BLaER1 treated with 17β-estradiol and CSF1 and Interleukin-3, amounts not matched to agents 10 nM and 100 nM (cell line): ENCODE data around the gene RTL9.

Source experiments
- H3K27ac ChIP-seq, 11 experiments: shearing (Covaris generic); formaldehyde crosslinking; 2 replicates each; pipeline ENCODE4 v1.8.1; 2022
- H3K27me3 ChIP-seq, 11 experiments: shearing (Covaris generic); formaldehyde crosslinking; 2 replicates each; pipeline ENCODE4 v1.8.1; 2022
- H3K36me3 ChIP-seq, 11 experiments: shearing (Covaris generic); formaldehyde crosslinking; 2 replicates each; pipeline ENCODE4 v1.8.1; 2022
- H3K4me1 ChIP-seq, 10 experiments: shearing (Covaris generic); formaldehyde crosslinking; 2 replicates each; pipeline ENCODE4 v1.8.1; 2022
- H3K4me2 ChIP-seq, 11 experiments: shearing (Covaris generic); formaldehyde crosslinking; 2 replicates each; pipeline ENCODE4 v1.8.1; 2022
- H3K4me3 ChIP-seq, 10 experiments: shearing (Covaris generic); formaldehyde crosslinking; 2 replicates each; pipeline ENCODE4 v1.8.1; 2022
- H3K9ac ChIP-seq, 11 experiments: shearing (Covaris generic); formaldehyde crosslinking; 2 replicates each; pipeline ENCODE4 v1.8.1; 2022
- H3K9me3 ChIP-seq, 11 experiments: shearing (Covaris generic); formaldehyde crosslinking; replicated peaks in 1 of 11; 2 replicates each; pipeline ENCODE4 v1.8.1; 2022
- H4K20me1 ChIP-seq, 11 experiments: shearing (Covaris generic); formaldehyde crosslinking; 2 replicates each; pipeline ENCODE4 v1.8.1; 2022
- Cebpa-rat ChIP-seq, 11 experiments: shearing (Covaris generic); IDR thresholded peaks; 2 replicates each; pipeline ENCODE4 v1.8.1; 2022

The RTL9 gene

DNA sequence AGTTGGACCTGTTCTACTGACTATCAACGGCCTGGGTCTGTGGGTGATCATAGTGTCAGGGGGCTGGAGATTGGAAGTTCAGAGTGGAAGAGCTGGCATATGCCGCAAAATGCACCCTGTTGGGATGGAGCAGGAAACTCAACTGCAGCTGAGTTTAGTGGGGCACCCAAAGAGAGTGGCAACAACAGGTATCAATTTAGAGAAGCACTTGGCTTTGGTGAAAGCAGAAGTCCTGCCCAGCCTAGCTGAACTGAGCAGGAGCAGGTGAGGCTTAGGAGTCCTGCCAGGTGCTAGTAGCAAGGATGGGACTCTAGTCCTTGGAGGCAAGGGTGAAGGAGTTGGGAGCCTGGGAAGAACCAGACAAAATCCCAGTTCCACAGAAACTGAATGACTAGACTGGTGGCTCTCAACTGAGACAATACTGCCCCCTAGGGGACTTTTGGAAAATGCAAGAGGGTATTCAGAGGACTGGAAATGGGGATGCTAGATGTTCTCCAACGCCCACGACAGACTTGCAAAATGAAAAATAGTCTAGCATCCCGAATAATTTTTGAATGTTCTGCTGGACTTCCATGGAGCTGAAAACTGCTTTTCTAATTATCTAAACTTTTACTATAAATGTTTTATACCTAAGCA is 49.4 kb downstream of the RTL9 start:
- Histone ChIP-seq H3K27me3 (peaks cover 94 to 100% (median 97%) of the 10 kb centered on the region in 11 experiments), H4K20me1 (peaks cover 0 to 6% (median 0%) of the 10 kb centered on the region in 11 experiments; a peak in 2 of 22 replicates), H3K4me2 (no peak overlapping the region), H3K9me3 (no peaks in the 10 kb centered on the region), H3K36me3 (no peaks in the 10 kb centered on the region), H3K4me1 (peaks cover 0 to 12% (median 0%) of the 10 kb centered on the region in 10 experiments; a peak in 4 of 20 replicates), H3K4me3 (no peak overlapping the region), H3K27ac (no peak overlapping the region), H3K9ac (no peak overlapping the region)
- no peak for TF ChIP-seq Cebpa-rat (IDR thresholded peaks at IDR 0.05)
